Gastroesophageal sphincter (tissue), 3 donors: ENCODE measurements around the gene LRRC3.

ENCODE experiments used
- CTCF ChIP-seq, 4 experiments: fragments of 200-600 bp in 2 of 4; fragments of 450-650 bp in 2 of 4; sonication (generic) in 1 of 4; IDR thresholded peaks; one replicate each; pipeline ENCODE4 v1.5.1; 2017 to 2019; ENCODE audit warnings: antibody characterized with exemption in 4 of 4, mild to moderate bottlenecking in 2 of 4, moderate library complexity in 2 of 4
- EP300 ChIP-seq: sonication (generic); formaldehyde crosslinking; IDR thresholded peaks from one replicate; pipeline ENCODE4 v1.6.1; 2017; ENCODE audit warnings: antibody characterized with exemption, mild to moderate bottlenecking
- POLR2A ChIP-seq, 2 donors: fragments of 450-650 bp; IDR thresholded peaks; one replicate each; pipeline ENCODE4 v1.6.1; 2017; ENCODE audit warnings: antibody characterized with exemption in 2 of 2, mild to moderate bottlenecking in 2 of 2, moderate library complexity in 1 of 2
- POLR2AphosphoS5 ChIP-seq: sonication (generic); formaldehyde crosslinking; IDR thresholded peaks from one replicate; pipeline ENCODE4 v1.6.1; 2017; ENCODE audit warnings: antibody characterized with exemption

GRCh38 chr21:44483288-44484237 lies 28.3 kb downstream of the LRRC3 start:
- TF ChIP-seq CTCF (IDR thresholded peaks at IDR 0.05), result no peak
- no peak for TF ChIP-seq POLR2A (IDR thresholded peaks at IDR 0.05)
- no peak for TF ChIP-seq POLR2AphosphoS5
- TF ChIP-seq EP300, result no peak
